Neuronal stem cell (in vitro differentiated cells): ENCODE data around the gene UCN3.

Experiments used
- DNase-seq: peaks from one replicate; pipeline ENCODE4 v3.0.0-alpha.2; 2013; ENCODE audit warnings: low spot score
- H2AFZ ChIP-seq: one replicate; pipeline ENCODE4 v1.6.1; 2013; ENCODE audit warnings: mild to moderate bottlenecking, low read length, inconsistent platforms
- H2AK5ac ChIP-seq: 2 replicates; pipeline ENCODE4 v1.6.1; 2013; ENCODE audit warnings: low read depth, mild to moderate bottlenecking, inconsistent platforms, low read length, moderate library complexity, mixed read lengths
- H2BK120ac ChIP-seq: 2 replicates; pipeline ENCODE4 v1.6.1; 2013; ENCODE audit warnings: low read depth, mild to moderate bottlenecking, inconsistent platforms, low read length, moderate library complexity, mixed read lengths
- H2BK12ac ChIP-seq: one replicate; pipeline ENCODE4 v1.6.1; 2013; ENCODE audit warnings: low read length, inconsistent platforms
- H2BK15ac ChIP-seq: 2 replicates; pipeline ENCODE4 v1.6.1; 2013; ENCODE audit warnings: mild to moderate bottlenecking, low read length, inconsistent platforms, mixed read lengths
- H2BK5ac ChIP-seq: one replicate; pipeline ENCODE4 v1.6.1; 2013; ENCODE audit warnings: inconsistent platforms, mild to moderate bottlenecking, low read length, moderate library complexity
- H3K14ac ChIP-seq: one replicate; pipeline ENCODE4 v1.6.1; 2013; ENCODE audit warnings: low read length, inconsistent platforms
- H3K18ac ChIP-seq: 2 replicates; pipeline ENCODE4 v1.6.1; 2013; ENCODE audit warnings: low read length, inconsistent platforms
- H3K23ac ChIP-seq: 2 replicates; pipeline ENCODE4 v1.6.1; 2013; ENCODE audit warnings: low read depth, mild to moderate bottlenecking, mixed read lengths, low read length, inconsistent platforms; ENCODE audit not compliant: poor library complexity
- H3K27ac ChIP-seq: replicated peaks from 3 replicates; pipeline ENCODE4 v1.5.1; 2013; ENCODE audit warnings: low read length, inconsistent platforms
- H3K27me3 ChIP-seq, 3 experiments: 2 replicates each; pipeline ENCODE4 v1.6.1; 2013; ENCODE audit warnings: low read length in 3 of 3, mild to moderate bottlenecking in 2 of 3, inconsistent platforms in 1 of 3, low read depth in 1 of 3, mixed read lengths in 1 of 3, moderate library complexity in 1 of 3; ENCODE audit not compliant: control insufficient read depth in 3 of 3, insufficient read depth in 3 of 3
- H3K36me3 ChIP-seq, 2 donors: replicated peaks in 1 of 2; 2 replicates each; pipeline ENCODE4 v1.6.1; 2013; ENCODE audit warnings: low read length in 2 of 2; ENCODE audit not compliant: control insufficient read depth in 2 of 2, insufficient read depth in 2 of 2
- H3K4ac ChIP-seq: 2 replicates; pipeline ENCODE4 v1.6.1; 2013; ENCODE audit warnings: inconsistent platforms, mild to moderate bottlenecking, low read length, moderate library complexity
- H3K4me1 ChIP-seq, 2 donors: 1 replicate in 1 of 2; 2 replicates in 1 of 2; pipeline ENCODE4 v1.6.1; 2013; ENCODE audit warnings: low read length in 2 of 2, low read depth in 1 of 2; ENCODE audit not compliant: control insufficient read depth in 2 of 2, insufficient read depth in 1 of 2
- H3K4me2 ChIP-seq: one replicate; pipeline ENCODE4 v1.6.1; 2013; ENCODE audit warnings: mild to moderate bottlenecking, low read length, inconsistent platforms; ENCODE audit not compliant: insufficient read depth, poor library complexity, severe bottlenecking
- H3K4me3 ChIP-seq, 2 donors: 2 replicates each; pipeline ENCODE4 v1.5.1; 2013; ENCODE audit warnings: low read length in 2 of 2, mild to moderate bottlenecking in 2 of 2, inconsistent platforms in 1 of 2, moderate library complexity in 1 of 2
- H3K79me1 ChIP-seq: one replicate; pipeline ENCODE4 v1.6.1; 2013; ENCODE audit warnings: low read depth, mild to moderate bottlenecking, inconsistent platforms, low read length, moderate library complexity
- H3K9ac ChIP-seq: one replicate; pipeline ENCODE4 v1.6.1; 2013; ENCODE audit warnings: mild to moderate bottlenecking, low read depth, low read length, inconsistent platforms; ENCODE audit not compliant: poor library complexity
- H3K9me3 ChIP-seq, 2 donors: replicated peaks in 1 of 2; 2 replicates each; pipeline versions ENCODE3 to v1.6.1; 2013; ENCODE audit warnings: low read length in 2 of 2, mild to moderate bottlenecking in 2 of 2, inconsistent platforms in 1 of 2, low read depth in 1 of 2, mixed read lengths in 1 of 2, moderate library complexity in 1 of 2; ENCODE audit not compliant: control insufficient read depth in 2 of 2, insufficient read depth in 1 of 2
- H4K8ac ChIP-seq: one replicate; pipeline ENCODE4 v1.6.1; 2013; ENCODE audit warnings: low read depth, mild to moderate bottlenecking, inconsistent platforms, low read length, moderate library complexity
- H4K91ac ChIP-seq: one replicate; pipeline ENCODE4 v1.6.1; 2013; ENCODE audit warnings: low read length, low read depth, mild to moderate bottlenecking, inconsistent platforms; ENCODE audit not compliant: poor library complexity
- WGBS, 2 donors: extraction: QIAGEN DNeasy Blood & Tissue Kit; methylation state at CpG; one replicate each; pipeline ENCODE4 v1.1.7; 2013; ENCODE audit warnings: missing lambda C conversion rate in 2 of 2, mixed read lengths in 1 of 2; ENCODE audit not compliant: insufficient read length in 2 of 2, insufficient replicate concordance in 1 of 2; ENCODE audit errors: extremely low coverage in 2 of 2; 5-methylcytosine and 5-hydroxymethylcytosine counted together

Gene UCN3

GRCh38 chr10:5395168-5395567 lies 30.4 kb downstream of the UCN3 start:
- no CpG with 5 or more reads among the region's 18 CpGs for WGBS, 2 donors
- no peak overlapping the region for H4K8ac ChIP-seq
- no peak overlapping the region for H4K91ac ChIP-seq
- H2BK120ac ChIP-seq = no peak overlapping the region
- peaks cover 0 to 6% (median 0%) of the 10 kb centered on the region in 3 experiments for H3K27me3 ChIP-seq
- H3K27ac ChIP-seq = no peak overlapping the region
- no peak overlapping the region for H3K4me2 ChIP-seq
- no peak overlapping the region for H3K4me3 ChIP-seq
- H2BK15ac ChIP-seq = no peak overlapping the region
- no peak overlapping the region for H2AFZ ChIP-seq
- H3K18ac ChIP-seq = no peak overlapping the region
- H3K9ac ChIP-seq = no peak overlapping the region
- peaks cover 2 to 13% of the 10 kb centered on the region in 2 donors for H3K9me3 ChIP-seq
- no peak overlapping the region for H3K14ac ChIP-seq
- H3K23ac ChIP-seq = no peak overlapping the region
- no peaks in the 10 kb centered on the region for H3K36me3 ChIP-seq
- H3K4ac ChIP-seq = no peak overlapping the region
- no peak overlapping the region for H2BK12ac ChIP-seq
- H3K79me1 ChIP-seq = no peaks in the 10 kb centered on the region
- H2AK5ac ChIP-seq = no peak overlapping the region
- H2BK5ac ChIP-seq = no peak overlapping the region
- H3K4me1 ChIP-seq = no peaks in the 10 kb centered on the region
- DNase-seq = no peak

- Histone ChIP-seq H2BK12ac (no peak overlapping the region), H3K9me3 (peaks cover 0 to 2% of the 10 kb centered on the region in 2 donors), H3K23ac (no peak overlapping the region), H2BK15ac (no peak overlapping the region), H3K36me3 (no peaks in the 10 kb centered on the region), H3K18ac (no peak overlapping the region), H3K27ac (no peak overlapping the region), H2BK120ac (no peak overlapping the region), H4K8ac (no peak overlapping the region), H3K4ac (no peak overlapping the region), H3K27me3 (peaks cover 0 to 11% (median 0%) of the 10 kb centered on the region in 3 experiments), H3K4me3 (no peak overlapping the region), H2AK5ac (no peak overlapping the region), H3K4me1 (no peaks in the 10 kb centered on the region), H3K14ac (no peak overlapping the region), H4K91ac (no peak overlapping the region), H2BK5ac (no peak overlapping the region), H3K4me2 (no peak overlapping the region), H3K9ac (no peak overlapping the region), H2AFZ (no peak overlapping the region), H3K79me1 (no peaks in the 10 kb centered on the region)
- no CpG with 5 or more reads among the region's 12 CpGs for WGBS, 2 donors
- DNase-seq = no peak
These were observed 32.0 kb downstream of the UCN3 start for GRCh38 chr10:5396556-5397300.

GRCh38 chr10:5399332-5399731 lies 34.6 kb downstream of the UCN3 start:
- no peaks in the 10 kb centered on the region for H3K36me3 ChIP-seq
- H3K4me1 ChIP-seq = no peaks in the 10 kb centered on the region
- no peak overlapping the region for H4K8ac ChIP-seq
- H3K18ac ChIP-seq = no peak overlapping the region
- no peak overlapping the region for H4K91ac ChIP-seq
- no peak overlapping the region for H2BK15ac ChIP-seq
- no peak overlapping the region for H2AK5ac ChIP-seq
- no peak overlapping the region for H3K9ac ChIP-seq
- no peak overlapping the region for H3K4ac ChIP-seq
- no peak overlapping the region for H2BK120ac ChIP-seq
- H3K23ac ChIP-seq = no peak overlapping the region
- H3K14ac ChIP-seq = no peak overlapping the region
- H3K4me3 ChIP-seq = no peak overlapping the region
- H2BK12ac ChIP-seq = no peak overlapping the region
- no CpG with 5 or more reads among the region's 6 CpGs for WGBS, 2 donors
- no peak overlapping the region for H3K4me2 ChIP-seq
- no peak overlapping the region for H2AFZ ChIP-seq
- H3K9me3 ChIP-seq = no peaks in the 10 kb centered on the region
- DNase-seq = no peak
- H2BK5ac ChIP-seq = no peak overlapping the region
- no peaks in the 10 kb centered on the region for H3K79me1 ChIP-seq
- no peak overlapping the region for H3K27ac ChIP-seq
- H3K27me3 ChIP-seq = peaks cover 0 to 27% (median 0%) of the 10 kb centered on the region in 3 experiments

- H3K4me3 ChIP-seq = no peak overlapping the region
- H2BK5ac ChIP-seq = no peak overlapping the region
- H3K4me2 ChIP-seq = no peak overlapping the region
- H3K9me3 ChIP-seq = no peaks in the 10 kb centered on the region
- H2AFZ ChIP-seq = no peak overlapping the region
- H3K27me3 ChIP-seq = peaks cover 0 to 27% (median 0%) of the 10 kb centered on the region in 3 experiments
- H3K23ac ChIP-seq = no peak overlapping the region
- H3K9ac ChIP-seq = no peak overlapping the region
- no CpG with 5 or more reads among the region's 9 CpGs for WGBS, 2 donors
- no peak overlapping the region for H2BK120ac ChIP-seq
- no peaks in the 10 kb centered on the region for H3K4me1 ChIP-seq
- no peak overlapping the region for H3K14ac ChIP-seq
- no peak overlapping the region for H2BK15ac ChIP-seq
- no peak overlapping the region for H3K27ac ChIP-seq
- H2BK12ac ChIP-seq = no peak overlapping the region
- no peak for DNase-seq
- H3K18ac ChIP-seq = no peak overlapping the region
- no peaks in the 10 kb centered on the region for H3K36me3 ChIP-seq
- no peak overlapping the region for H4K8ac ChIP-seq
- no peak overlapping the region for H3K4ac ChIP-seq
- H4K91ac ChIP-seq = no peak overlapping the region
- H2AK5ac ChIP-seq = no peak overlapping the region
- H3K79me1 ChIP-seq = no peaks in the 10 kb centered on the region
These were observed 35.9 kb downstream of the UCN3 start for GRCh38 chr10:5400468-5401240.
